Measurements from ENCODE around the gene ST6GALNAC5.

ST6GALNAC5 gene

DNA sequence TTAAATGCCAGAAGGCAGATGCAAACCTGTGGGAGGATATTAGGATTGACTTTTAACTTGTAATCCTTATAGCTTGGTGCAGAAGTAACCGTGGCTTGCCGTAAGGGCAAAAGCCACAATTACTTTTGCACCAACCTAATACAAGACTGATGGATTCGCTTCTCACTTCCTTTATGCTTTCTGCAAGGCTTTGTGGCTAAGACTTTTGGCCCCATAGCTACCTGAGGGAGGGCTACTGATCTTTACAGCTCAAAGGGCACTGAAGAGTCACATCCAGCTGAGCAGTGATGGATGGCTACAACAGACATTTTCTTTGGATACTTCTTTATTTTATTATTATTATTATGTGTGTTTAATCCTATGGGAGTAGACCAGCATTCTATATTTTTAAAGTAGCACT, 140.4 kb downstream of the ST6GALNAC5 start:
- TF ChIP-seq CEBPB (IDR thresholded peaks at IDR 0.05) = no peak
- no peak for TF ChIP-seq MAX (IDR thresholded peaks at IDR 0.05)
- no peak for TF ChIP-seq EGR1 (IDR thresholded peaks at IDR 0.05)
- TF ChIP-seq, protein P1, sequence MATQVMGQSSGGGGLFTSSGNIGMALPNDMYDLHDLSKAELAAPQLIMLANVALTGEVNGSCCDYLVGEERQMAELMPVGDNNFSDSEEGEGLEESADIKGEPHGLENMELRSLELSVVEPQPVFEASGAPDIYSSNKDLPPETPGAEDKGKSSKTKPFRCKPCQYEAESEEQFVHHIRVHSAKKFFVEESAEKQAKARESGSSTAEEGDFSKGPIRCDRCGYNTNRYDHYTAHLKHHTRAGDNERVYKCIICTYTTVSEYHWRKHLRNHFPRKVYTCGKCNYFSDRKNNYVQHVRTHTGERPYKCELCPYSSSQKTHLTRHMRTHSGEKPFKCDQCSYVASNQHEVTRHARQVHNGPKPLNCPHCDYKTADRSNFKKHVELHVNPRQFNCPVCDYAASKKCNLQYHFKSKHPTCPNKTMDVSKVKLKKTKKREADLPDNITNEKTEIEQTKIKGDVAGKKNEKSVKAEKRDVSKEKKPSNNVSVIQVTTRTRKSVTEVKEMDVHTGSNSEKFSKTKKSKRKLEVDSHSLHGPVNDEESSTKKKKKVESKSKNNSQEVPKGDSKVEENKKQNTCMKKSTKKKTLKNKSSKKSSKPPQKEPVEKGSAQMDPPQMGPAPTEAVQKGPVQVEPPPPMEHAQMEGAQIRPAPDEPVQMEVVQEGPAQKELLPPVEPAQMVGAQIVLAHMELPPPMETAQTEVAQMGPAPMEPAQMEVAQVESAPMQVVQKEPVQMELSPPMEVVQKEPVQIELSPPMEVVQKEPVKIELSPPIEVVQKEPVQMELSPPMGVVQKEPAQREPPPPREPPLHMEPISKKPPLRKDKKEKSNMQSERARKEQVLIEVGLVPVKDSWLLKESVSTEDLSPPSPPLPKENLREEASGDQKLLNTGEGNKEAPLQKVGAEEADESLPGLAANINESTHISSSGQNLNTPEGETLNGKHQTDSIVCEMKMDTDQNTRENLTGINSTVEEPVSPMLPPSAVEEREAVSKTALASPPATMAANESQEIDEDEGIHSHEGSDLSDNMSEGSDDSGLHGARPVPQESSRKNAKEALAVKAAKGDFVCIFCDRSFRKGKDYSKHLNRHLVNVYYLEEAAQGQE (IDR thresholded peaks at IDR 0.05; ENCODE audit: low read depth) = no peak
- no peak for TF ChIP-seq ZBTB7A (IDR thresholded peaks at IDR 0.05; ENCODE audit: low read depth)

DNA sequence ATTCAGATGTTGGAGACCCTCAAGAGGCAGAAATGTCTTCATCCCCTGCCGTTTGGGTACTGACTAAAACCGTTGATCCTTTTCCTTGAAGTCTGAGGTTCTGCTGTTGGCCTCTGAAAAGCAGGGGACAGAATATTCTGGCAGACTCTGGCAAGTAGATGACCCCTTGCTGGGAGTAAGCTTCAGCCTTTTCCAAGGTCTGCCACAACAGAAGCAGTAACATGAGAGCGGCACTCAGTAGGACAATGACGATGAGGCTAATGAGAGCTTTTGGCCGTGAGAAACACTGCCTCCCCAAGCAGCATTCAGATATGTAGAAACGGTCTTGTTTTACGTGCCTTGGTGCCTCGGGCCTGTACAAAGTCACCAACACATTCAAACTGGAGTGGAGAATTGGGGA, 143.7 kb downstream of the ST6GALNAC5 start:
- TF ChIP-seq TEAD4 (IDR thresholded peaks at IDR 0.05) = no peak
- TF ChIP-seq FOXM1 (IDR thresholded peaks at IDR 0.05; ENCODE audit: borderline replicate concordance, low read depth) = no peak
- no peak for TF ChIP-seq YY1 (IDR thresholded peaks at IDR 0.05; ENCODE audit: low read depth)
- TF ChIP-seq, protein P1 (IDR thresholded peaks at IDR 0.05; ENCODE audit: low read depth) = no peak
- no peak for TF ChIP-seq EGR1 (IDR thresholded peaks at IDR 0.05)
- TF ChIP-seq RAD21 (IDR thresholded peaks at IDR 0.05; ENCODE audit: low read depth) = no peak
- TF ChIP-seq MAX (IDR thresholded peaks at IDR 0.05) = no peak
- no peak for TF ChIP-seq EP300 (IDR thresholded peaks at IDR 0.05; ENCODE audit: borderline replicate concordance)
- no peak for TF ChIP-seq CEBPB (IDR thresholded peaks at IDR 0.05)
- no peak for TF ChIP-seq TCF12 (IDR thresholded peaks at IDR 0.05; ENCODE audit: low read depth)
- TF ChIP-seq NFIC (IDR thresholded peaks at IDR 0.05) = no peak
- TF ChIP-seq TAF1 (IDR thresholded peaks at IDR 0.05; ENCODE audit: low read depth) = no peak
- TF ChIP-seq CREB1 (IDR thresholded peaks at IDR 0.05; ENCODE audit: low read depth) = no peak
- TF ChIP-seq, protein P2, sequence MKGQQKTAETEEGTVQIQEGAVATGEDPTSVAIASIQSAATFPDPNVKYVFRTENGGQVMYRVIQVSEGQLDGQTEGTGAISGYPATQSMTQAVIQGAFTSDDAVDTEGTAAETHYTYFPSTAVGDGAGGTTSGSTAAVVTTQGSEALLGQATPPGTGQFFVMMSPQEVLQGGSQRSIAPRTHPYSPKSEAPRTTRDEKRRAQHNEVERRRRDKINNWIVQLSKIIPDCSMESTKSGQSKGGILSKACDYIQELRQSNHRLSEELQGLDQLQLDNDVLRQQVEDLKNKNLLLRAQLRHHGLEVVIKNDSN (IDR thresholded peaks at IDR 0.05) = no peak
- no peak for TF ChIP-seq ZBTB7A (IDR thresholded peaks at IDR 0.05; ENCODE audit: low read depth)

DNA sequence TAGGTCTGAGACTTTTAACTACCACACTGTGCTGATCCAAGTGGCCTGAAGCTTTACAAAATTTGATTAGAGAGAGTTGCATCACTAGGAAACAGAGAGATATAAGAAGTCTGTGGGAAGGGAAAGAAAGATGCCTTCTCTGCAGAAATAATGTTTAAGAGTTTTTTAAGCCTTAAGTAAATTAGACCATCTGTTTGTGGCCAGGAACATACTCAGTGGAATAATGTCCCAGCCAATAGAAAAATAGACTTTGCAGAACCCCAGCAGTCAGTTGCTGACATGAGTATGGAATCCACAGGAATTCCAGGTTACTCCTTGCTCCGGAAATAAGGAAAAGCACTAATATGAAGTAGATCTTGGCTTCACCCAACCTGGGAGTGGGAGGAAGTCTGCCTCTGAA, 144.8 kb downstream of the ST6GALNAC5 start:
- TF ChIP-seq TEAD4 (IDR thresholded peaks at IDR 0.05) (no peak), YY1 (IDR thresholded peaks at IDR 0.05; ENCODE audit: low read depth) (no peak), NFIC (IDR thresholded peaks at IDR 0.05) (no peak), TAF1 (IDR thresholded peaks at IDR 0.05; ENCODE audit: low read depth) (no peak), CREB1 (IDR thresholded peaks at IDR 0.05; ENCODE audit: low read depth) (no peak), CEBPB (IDR thresholded peaks at IDR 0.05) (no peak), FOXM1 (IDR thresholded peaks at IDR 0.05; ENCODE audit: borderline replicate concordance, low read depth) (no peak), RAD21 (IDR thresholded peaks at IDR 0.05; ENCODE audit: low read depth) (no peak), EGR1 (IDR thresholded peaks at IDR 0.05) (no peak), TCF12 (IDR thresholded peaks at IDR 0.05; ENCODE audit: low read depth) (no peak)
- TF ChIP-seq, protein P1 (IDR thresholded peaks at IDR 0.05; ENCODE audit: low read depth) = no peak
- TF ChIP-seq, protein P2 (IDR thresholded peaks at IDR 0.05) = no peak

DNA sequence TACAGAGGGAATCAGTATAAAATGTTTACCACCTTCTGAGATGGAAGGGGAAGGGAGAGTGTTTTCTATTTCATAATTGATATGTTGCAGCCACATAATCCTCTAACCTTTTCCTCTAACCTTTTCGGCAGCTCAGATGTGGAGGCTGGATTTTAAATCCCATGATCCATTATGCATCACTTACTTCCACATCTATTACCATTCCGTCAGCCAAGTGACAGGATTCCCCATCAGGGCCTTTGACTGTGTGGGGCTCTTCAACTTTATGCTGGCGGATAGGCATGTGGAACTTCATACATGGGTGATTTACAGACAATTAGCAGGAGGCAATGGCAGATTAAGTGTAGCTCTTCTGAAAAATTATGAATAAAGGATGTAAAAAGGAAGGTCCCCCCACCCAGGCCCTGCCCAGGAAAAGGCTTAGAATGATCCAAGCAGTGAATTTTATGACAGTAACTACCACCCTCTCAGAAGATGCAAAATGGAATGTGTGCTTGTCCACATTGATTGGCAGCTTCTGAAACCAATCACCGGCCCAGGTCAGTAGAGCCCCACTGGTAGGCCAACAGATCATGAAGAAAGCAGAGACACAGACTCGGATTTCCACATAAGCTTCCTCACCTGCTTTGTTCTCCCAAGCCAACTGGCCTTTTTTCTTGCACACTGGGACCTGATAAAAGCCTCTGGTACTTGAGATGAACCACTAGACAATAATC, 147.0 kb downstream of the ST6GALNAC5 start:
- TF ChIP-seq ZBTB7A (IDR thresholded peaks at IDR 0.05; ENCODE audit: low read depth) = no peak

All from Ishikawa (cell line).